NCI-H128 (cell line): ENCODE results near the gene PDYN.

Experiments used
- DNase-seq: peaks from one replicate; lab custom pipeline; 2025; ENCODE audit not compliant: unreplicated experiment; lab: John Stamatoyannopoulos, UW

PDYN gene

DNA sequence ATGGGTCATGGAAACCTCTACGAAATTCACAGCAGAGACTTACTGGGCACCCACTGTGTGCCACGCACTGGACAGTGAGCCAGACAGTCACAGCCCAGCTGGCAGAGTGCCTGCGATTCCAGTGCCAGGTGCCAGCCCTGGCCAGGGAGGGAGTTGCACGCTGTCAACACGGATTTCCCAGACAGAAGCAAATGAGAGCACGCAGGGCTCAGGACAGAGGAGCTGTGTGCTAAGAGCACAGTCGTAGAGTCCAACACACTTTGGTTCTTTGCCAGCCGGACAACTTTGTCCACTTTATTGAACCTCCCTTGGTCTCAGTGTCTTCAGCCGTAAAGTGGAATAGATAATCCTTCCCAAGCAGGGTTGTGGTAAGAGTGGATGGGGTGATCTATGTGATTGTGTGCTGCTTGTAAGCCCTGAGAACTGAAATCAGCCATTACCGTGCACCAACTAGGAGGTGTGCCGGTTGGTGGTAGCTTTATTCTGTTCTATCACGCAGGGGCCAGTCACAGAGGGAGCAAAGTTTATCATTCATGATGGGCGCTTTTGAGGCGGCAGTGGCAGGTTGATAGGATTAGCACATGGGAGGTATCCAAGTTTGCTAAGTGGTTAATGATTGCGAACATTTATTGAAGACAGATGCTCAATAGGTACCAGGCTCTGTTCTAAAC, 58.0 kb downstream of the PDYN start:
- DNase-seq, result no peak

DNA sequence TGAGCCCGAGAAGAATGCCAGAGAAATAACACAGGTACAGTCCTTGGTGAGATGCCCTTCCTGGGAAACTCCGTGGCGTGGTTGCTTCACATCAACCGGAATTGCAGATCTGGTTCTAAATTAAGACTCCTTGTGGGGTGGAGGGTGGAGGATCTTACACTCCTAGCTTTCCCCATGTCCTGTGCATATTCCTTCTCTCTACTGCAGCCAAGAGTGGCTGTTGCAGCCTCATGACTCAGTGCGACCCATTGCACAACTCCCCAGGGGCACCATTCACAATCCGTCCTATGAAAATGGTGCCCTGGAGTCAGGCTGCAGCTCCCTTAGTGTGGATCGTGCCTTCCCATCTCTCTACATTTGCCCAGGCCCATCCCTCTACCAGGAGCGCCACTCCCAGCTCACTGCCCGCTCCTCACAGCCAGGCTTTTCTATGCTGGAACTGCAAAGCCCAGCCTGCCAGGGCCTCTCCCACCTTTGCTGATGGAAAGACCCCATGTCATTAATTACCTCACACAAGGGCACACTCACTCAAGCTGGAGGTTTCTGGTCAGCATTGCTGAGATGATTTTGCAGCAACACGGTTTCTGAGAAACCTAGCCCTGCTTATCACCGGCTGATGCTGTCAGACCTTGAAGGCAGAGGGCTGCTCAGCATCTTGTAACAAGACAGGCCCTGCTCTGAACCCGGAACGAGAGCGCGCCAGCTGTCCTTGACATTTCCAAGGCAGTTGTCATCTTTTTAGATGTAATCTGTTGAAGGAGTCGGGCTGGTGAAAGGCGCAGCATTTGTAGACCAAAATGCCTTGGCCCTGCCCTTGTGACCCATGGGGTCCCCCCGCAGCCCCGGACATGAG, 58.9 kb downstream of the PDYN start:
- DNase-seq, result no peak

DNA sequence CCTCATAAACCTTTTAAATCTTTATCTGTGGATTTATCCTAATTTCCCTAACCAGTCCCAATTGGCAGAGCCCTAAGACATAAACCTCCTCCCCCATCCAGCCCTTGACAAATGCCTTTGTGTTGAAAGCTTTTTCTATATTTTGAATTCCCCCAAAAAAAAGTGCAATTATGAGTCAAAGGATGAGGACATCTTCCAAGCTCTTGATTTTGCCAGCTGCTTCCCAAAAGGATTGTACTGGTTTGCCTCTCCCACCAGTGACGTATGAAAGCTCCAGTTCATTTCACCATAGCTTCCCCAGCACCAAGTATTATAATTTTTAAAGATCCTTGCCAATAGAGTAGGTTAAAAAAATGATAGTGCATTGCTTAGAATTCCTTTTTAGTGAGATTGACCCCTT, 59.7 kb downstream of the PDYN start:
- DNase-seq, result no peak

DNA sequence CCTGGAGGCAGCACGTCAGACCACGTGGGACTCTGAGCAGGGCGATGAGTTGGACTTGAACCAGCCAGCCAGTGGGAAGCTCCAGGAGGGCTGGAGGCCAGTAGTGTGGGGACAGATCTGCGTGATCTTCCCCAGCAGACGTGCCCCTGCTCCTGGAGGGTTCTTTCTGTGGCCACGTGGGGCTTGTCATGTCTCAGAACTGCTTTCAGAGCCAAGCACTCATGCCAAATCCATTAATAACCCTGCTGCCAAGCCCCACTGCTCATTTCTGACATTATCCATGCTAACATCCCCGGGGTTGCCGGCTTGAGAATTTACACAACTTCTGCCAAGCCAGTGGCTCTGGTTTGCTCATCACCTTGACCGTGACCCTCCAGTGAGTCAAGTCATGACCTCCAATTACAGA, 60.4 kb downstream of the PDYN start:
- no peak for DNase-seq

DNA sequence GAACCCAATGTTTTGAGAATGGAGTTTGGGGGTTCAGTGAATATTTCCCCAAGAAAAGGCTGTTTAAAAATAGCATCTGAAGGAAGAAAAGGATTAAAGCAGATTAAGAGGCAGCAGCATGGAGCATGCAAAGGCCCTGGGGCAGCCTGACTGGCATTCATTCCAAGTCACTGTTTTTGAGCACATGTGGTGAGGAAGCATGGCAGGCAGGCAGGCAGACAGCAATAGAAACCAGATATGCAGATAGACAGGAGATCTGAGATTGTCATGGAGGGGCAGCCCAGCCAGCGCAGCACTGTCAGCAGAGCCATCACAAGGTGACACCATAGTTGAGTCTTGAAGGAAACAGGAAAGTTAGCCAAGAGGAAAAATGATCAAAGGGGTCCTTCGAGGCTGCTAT, 60.9 kb downstream of the PDYN start:
- no peak for DNase-seq

DNA sequence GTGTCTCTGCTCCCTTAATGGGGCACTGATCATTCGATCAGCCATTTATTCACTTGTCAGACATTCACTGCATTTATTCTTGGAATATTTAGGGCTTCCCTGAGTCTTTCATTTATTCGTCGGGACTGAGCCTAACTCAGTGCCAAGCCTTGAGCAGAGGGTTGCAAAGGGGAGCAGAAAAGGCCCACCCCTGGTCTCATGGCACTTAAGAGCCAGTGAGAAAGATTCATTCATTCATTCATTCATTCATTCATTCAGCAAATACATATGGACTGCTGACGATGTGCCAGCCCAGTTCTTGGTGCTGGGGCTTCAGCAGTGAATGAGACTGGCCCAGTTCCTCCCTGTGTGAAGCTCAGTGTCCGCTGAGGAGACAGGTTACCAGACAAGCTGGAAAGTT, 62.0 kb downstream of the PDYN start:
- no peak for DNase-seq

DNA sequence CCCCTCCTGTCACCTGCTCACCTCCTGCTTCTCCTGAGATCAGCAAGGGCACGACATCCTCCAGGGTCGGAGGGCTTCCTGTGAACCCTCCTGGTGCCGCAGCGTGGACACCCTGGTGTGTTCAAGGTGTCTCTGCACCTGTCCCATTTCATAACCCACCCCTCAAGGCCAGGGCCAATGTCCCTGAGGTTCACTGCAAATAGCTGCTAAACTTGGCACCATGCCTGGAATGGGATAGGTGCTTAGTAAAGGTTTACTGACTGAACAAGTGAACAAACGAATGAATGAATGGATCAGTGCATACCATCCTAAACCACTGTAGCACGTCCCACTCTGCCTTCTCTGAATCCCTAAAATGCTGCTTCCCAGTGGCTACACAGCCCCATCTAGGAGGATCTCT, 63.7 kb downstream of the PDYN start:
- no peak for DNase-seq

DNA sequence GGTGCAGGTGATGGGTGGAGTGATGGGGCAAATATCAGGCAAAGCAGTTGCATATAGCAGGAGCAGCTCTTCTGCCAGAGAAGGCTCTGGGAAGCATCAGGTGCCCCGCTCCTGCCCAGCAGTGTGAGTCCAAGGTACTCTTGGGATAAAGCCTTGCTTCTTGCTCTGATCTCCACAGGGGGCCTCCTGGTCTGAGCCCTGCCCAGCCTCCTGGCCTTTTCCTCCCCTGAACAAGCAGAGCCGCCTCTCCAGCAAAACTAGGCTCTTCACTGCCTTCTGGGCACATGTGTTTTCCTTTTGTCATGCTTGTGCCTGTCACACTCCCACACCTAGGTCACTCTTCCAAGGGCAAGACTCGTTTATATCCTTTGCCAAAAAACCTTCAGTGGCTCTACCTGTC, 64.4 kb downstream of the PDYN start:
- DNase-seq, result no peak

DNA sequence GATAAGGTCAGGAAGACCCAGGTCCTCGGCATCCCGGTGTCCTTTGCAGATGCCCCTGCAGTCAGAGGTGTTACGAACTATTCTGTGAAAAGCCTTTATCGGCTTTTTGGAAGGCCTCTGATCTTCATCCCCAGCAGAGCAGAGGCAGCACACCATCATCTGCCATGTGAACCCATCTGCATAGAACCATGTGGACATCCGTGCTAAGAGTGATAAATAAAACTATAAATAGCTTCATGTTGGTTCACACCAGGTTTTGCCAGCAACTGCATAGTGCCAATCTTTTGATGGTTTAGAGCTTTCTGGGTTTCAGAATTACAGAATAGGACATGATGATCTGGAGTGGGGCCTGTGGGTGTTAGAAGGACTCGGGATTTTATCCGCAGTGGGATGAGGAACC, 65.1 kb downstream of the PDYN start:
- DNase-seq, result no peak
